Measurements from ENCODE around the gene JMJD7. TPM values are rescaled to one million over a fixed set of nuclear protein-coding genes. Genes with fewer than 3 reads are reported as not detected.

JMJD7 gene
- total RNA-seq, 2 experiments from 2014 or later = 3.0 to 14.1 TPM

DNA sequence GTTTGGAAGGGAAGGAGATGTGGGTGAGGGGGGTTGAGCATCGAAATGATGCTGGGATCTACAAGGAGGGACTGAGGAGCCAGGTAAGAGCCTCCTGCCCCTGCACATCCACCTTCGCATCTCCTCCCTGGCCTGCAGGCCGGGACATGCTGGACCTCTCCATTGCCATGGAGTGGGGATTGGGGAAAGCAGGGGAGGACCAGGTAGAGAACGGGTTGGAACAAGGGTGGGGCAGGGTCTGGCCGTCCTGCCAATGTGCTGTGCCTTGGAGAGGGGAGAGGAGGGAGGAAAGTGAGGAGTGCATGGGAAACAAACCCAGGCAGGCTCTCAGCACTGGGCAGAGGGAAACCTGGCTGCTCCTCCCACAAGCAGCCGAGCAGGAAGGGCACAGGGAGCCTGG is 21.3 kb downstream of the JMJD7 start:
- intact Hi-C loops (cut with micrococcal nuclease; ENCODE audit: unreplicated experiment) = no loop called here
- no peaks in the 10 kb centered on the region for H3K36me3 ChIP-seq (ENCODE audit: insufficient read depth, low read length)
- H3K4me1 ChIP-seq (ENCODE audit: insufficient read depth, low read length, poor library complexity, severe bottlenecking) = no peaks in the 10 kb centered on the region
- POLR2A ChIA-PET = no interaction called here
- H3K27ac ChIP-seq (ENCODE audit: low read depth, low read length, poor library complexity, severe bottlenecking) = no peak overlapping the region
- CTCF ChIA-PET (ENCODE audit: unreplicated experiment) = no interaction called here
- no peak overlapping the region for H3K4me2 ChIP-seq (ENCODE audit: low read length)
- no peaks in the 10 kb centered on the region for H3K9me3 ChIP-seq (ENCODE audit: low read length)
- no peaks in the 10 kb centered on the region for H3K9me2 ChIP-seq (ENCODE audit: insufficient read depth, low read length)
- H2AFZ ChIP-seq (ENCODE audit: low read length) = no peak overlapping the region
- TF ChIP-seq, protein P1, sequence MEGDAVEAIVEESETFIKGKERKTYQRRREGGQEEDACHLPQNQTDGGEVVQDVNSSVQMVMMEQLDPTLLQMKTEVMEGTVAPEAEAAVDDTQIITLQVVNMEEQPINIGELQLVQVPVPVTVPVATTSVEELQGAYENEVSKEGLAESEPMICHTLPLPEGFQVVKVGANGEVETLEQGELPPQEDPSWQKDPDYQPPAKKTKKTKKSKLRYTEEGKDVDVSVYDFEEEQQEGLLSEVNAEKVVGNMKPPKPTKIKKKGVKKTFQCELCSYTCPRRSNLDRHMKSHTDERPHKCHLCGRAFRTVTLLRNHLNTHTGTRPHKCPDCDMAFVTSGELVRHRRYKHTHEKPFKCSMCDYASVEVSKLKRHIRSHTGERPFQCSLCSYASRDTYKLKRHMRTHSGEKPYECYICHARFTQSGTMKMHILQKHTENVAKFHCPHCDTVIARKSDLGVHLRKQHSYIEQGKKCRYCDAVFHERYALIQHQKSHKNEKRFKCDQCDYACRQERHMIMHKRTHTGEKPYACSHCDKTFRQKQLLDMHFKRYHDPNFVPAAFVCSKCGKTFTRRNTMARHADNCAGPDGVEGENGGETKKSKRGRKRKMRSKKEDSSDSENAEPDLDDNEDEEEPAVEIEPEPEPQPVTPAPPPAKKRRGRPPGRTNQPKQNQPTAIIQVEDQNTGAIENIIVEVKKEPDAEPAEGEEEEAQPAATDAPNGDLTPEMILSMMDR (conservative IDR thresholded peaks at IDR 0.05; ENCODE audit: low read length) = no peak
- no peak for TF ChIP-seq EZH2phosphoT487 (IDR thresholded peaks at IDR 0.05; ENCODE audit: borderline replicate concordance, low read depth, low read length)
- no peaks in the 10 kb centered on the region for H3K79me2 ChIP-seq (ENCODE audit: insufficient read depth, low read depth, low read length)
- H3K4me3 ChIP-seq (ENCODE audit: low read depth, low read length, poor library complexity, severe bottlenecking) = no peak overlapping the region
- BruUV-seq (replicated peaks) = no TSS peak
- H4K20me1 ChIP-seq (ENCODE audit: insufficient read depth, low read length) = no peaks in the 10 kb centered on the region
- no peak for DNase-seq (ENCODE audit: low spot score)

DNA sequence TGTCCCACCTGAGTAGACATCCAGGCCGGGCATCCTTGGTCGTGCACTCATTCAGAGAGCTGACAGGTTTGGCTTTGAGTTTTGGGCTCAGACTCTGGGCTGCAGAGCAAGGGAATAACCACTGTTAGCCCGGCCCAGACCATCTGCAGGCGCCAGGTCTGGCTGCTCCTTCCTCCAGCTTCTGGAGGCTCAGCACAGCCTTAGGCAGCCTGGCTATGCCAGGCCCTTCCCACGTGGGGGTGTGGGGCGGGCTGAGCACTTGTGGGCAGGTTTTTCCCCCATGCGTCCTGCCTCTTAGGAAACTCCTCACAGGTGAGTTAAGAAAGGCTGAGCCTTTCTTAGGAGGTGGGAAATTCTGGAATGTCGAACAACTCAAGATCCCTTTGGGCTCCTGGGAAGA is 22.0 kb downstream of the JMJD7 start:
- H3K36me3 ChIP-seq (ENCODE audit: insufficient read depth, low read length) = no peaks in the 10 kb centered on the region

DNA sequence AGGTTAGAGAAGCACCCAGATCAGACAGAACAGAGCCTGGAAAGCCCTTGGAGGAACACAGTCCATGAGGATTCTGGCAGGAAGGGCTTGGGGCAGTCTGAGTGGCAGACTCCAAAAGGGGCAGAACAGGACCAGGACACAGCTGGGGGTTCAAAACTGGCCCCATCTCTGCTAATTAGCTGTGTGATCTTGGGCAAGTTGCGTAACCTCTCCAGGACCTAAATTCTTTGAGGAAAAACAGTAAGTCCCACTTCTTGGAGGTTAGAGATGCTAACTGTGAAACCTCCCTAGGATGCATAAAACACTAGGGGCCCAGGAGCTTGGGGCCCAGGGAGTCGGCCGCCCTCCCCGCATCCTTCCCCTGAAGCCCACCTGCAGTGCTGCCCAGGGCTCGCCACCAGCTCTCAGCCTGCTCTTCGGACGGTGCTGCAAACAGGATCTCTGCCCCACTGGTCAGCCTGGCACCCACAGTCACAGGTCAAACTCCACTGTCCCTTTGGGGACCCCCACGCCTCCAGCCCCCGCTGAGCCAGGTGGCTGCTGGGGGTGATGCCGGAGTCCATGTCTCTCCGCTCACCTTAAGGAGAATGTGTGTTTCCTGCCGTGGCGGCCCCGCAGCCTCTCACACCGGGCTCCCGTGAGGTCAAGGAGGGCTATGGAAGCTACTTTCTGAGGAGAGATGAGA is 22.7 kb downstream of the JMJD7 start:
- no peak overlapping the region for H3K4me2 ChIP-seq (ENCODE audit: low read length)
- no peaks in the 10 kb centered on the region for H3K4me1 ChIP-seq (ENCODE audit: insufficient read depth, low read length, poor library complexity, severe bottlenecking)
- H3K79me2 ChIP-seq (ENCODE audit: insufficient read depth, low read depth, low read length) = no peaks in the 10 kb centered on the region
- TF ChIP-seq EZH2phosphoT487 (IDR thresholded peaks at IDR 0.05; ENCODE audit: borderline replicate concordance, low read depth, low read length) = no peak
- TF ChIP-seq, protein P1 (conservative IDR thresholded peaks at IDR 0.05; ENCODE audit: low read length) = no peak
- ChIA-PET CTCF (ENCODE audit: unreplicated experiment) (no interaction called here), POLR2A (interaction anchor here (0.6 kb wide), 1 partner anchor 230 kb away, joined by 4 read pairs; no protein-coding TSS in a partner anchor)
- no peak for DNase-seq (ENCODE audit: low spot score)
- H4K20me1 ChIP-seq (ENCODE audit: insufficient read depth, low read length) = no peaks in the 10 kb centered on the region
- H3K9me3 ChIP-seq (ENCODE audit: low read length) = no peaks in the 10 kb centered on the region
- no peak overlapping the region for H2AFZ ChIP-seq (ENCODE audit: low read length)
- no TSS peak for BruUV-seq (replicated peaks)
- no peak overlapping the region for H3K27ac ChIP-seq (ENCODE audit: low read depth, low read length, poor library complexity, severe bottlenecking)
- intact Hi-C loops (cut with micrococcal nuclease; ENCODE audit: unreplicated experiment) = no loop called here
- no peaks in the 10 kb centered on the region for H3K9me2 ChIP-seq (ENCODE audit: insufficient read depth, low read length)
- H3K36me3 ChIP-seq (ENCODE audit: insufficient read depth, low read length) = no peaks in the 10 kb centered on the region
- H3K4me3 ChIP-seq (ENCODE audit: low read depth, low read length, poor library complexity, severe bottlenecking) = no peak overlapping the region

More for the DNA sequence above, 22.0 kb downstream of the JMJD7 start:
- DNase-seq (ENCODE audit: low spot score) = no peak
- Histone ChIP-seq H3K27ac (ENCODE audit: low read depth, low read length, poor library complexity, severe bottlenecking) (no peak overlapping the region), H3K9me2 (ENCODE audit: insufficient read depth, low read length) (no peaks in the 10 kb centered on the region), H4K20me1 (ENCODE audit: insufficient read depth, low read length) (no peaks in the 10 kb centered on the region), H2AFZ (ENCODE audit: low read length) (no peak overlapping the region), H3K4me3 (ENCODE audit: low read depth, low read length, poor library complexity, severe bottlenecking) (no peak overlapping the region), H3K9me3 (ENCODE audit: low read length) (no peaks in the 10 kb centered on the region), H3K4me2 (ENCODE audit: low read length) (no peak overlapping the region), H3K4me1 (ENCODE audit: insufficient read depth, low read length, poor library complexity, severe bottlenecking) (no peaks in the 10 kb centered on the region), H3K79me2 (ENCODE audit: insufficient read depth, low read depth, low read length) (no peaks in the 10 kb centered on the region)
- BruUV-seq (replicated peaks) = no TSS peak
- ChIA-PET CTCF (ENCODE audit: unreplicated experiment) (no interaction called here), POLR2A (interaction anchor here (0.6 kb wide), 1 partner anchor 230 kb away, joined by 4 read pairs; no protein-coding TSS in a partner anchor)
- TF ChIP-seq, protein P1 (conservative IDR thresholded peaks at IDR 0.05; ENCODE audit: low read length) = no peak
- TF ChIP-seq EZH2phosphoT487 (IDR thresholded peaks at IDR 0.05; ENCODE audit: borderline replicate concordance, low read depth, low read length) = no peak
- intact Hi-C loops (cut with micrococcal nuclease; ENCODE audit: unreplicated experiment) = no loop called here
